Dedifferentiated amniotic fluid mesenchymal stem cell (primary cell): ENCODE data around the gene TNS3.

Experiments used
- DNase-seq: peaks from one replicate; pipeline ENCODE4 v3.0.0-alpha.2; 2016; ENCODE audit errors: extremely low spot score

Gene TNS3

DNA sequence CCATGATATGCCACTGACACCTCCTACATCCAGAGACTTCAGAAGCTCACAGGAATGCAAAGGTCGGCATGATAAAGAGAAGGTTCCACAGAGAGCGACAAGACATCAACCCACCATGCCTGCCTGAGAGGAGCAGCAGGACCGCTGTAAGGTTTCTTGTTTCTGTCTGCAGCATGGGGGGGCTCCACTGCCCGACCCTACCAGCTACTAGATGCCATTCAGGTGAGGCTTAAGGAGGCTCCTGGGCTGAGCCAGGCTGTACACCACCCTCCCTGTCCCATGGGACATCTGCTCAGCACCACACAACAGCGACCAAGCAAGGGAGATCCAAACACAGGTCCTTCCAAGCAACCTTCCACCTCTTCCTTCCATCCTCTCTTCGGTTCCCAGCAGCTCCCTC, 234.6 kb downstream of the TNS3 start:
- no peak for DNase-seq

- DNase-seq = no peak
Measured at GRCh38 chr7:47346377-47346914, 235.5 kb downstream of the TNS3 start.

GRCh38 chr7:47345857-47346298, 236.0 kb downstream of the TNS3 start:
- no peak for DNase-seq

DNA sequence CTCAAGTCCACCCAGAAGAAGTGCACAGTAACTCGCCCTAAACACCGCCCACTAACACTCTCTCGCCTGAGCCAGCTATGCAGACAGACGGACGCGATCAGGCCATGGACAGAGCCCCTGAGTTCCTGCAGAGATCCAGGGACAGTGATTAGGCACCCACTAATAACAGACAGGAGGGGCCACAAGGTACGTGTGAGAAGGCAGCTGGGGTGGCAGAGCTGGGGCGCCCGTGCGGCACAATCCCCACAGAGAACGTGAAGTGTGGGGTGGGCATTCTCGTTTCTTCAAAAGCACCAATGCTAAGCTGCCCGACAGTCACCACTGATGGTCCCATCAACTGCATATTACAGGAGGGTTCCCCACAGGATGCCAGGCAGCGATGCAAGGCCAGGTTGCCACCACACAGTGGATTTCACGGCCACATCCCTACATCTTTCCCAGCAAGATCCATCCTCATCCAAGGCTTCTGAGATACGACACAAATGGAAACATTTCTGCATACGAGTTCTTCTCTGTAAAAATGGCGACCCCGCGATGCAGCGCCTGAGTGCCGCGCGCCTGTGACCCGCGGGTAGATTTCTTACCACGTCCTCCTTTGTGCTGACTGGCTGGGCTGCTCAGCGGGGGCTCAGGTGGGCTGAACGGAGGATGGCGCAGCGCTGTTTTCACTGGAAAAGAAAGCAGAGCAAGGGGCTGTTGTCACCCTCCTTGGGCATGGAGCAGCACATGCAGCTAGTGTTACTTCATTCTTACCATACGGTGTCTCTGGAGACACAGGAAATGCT, 237.5 kb downstream of the TNS3 start:
- DNase-seq = no peak

- DNase-seq = no peak
Measured at GRCh38 chr7:47343061-47343455, 238.9 kb downstream of the TNS3 start.

- no peak for DNase-seq
Measured at GRCh38 chr7:47342296-47343060, 239.4 kb downstream of the TNS3 start.

GRCh38 chr7:47340517-47340916, 241.4 kb downstream of the TNS3 start:
- no peak for DNase-seq

DNA sequence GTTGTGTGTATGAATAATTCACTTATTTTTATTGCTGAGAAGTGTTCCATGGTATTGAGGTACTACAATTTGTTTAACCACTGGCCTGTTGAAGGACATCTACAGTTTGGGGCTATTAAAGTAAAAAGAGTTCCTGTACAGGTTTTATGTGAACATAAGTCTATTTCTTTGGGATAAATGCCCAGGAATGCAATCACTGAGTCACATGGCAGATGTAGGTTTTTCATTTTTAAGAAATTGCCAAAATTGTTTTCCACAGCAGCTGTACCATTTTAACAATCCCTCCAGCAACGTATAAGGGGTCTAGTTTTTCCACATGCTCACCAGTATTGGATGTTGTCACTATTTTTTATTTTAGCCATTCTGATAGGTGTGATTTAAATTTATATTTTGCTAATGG, 243.9 kb downstream of the TNS3 start:
- DNase-seq = no peak

DNA sequence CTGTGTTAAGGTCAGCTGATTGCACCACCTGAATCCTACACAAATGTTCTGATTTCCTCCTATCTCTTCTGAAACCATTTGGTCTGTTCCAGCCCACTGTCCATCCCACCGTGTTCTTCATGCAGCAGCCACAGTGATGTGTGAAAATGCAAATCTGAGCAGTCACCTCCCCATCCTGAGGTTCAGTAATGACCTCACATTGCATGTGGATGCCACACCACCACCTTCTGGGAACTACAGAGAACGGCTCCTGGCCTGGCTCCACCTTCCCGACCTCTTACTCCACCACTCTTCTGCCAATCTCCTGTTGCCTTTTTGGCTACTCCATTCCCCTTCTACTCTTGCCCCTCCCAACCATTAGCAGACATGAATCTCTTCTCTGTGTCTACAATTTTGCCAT, 244.4 kb downstream of the TNS3 start:
- no peak for DNase-seq

DNA sequence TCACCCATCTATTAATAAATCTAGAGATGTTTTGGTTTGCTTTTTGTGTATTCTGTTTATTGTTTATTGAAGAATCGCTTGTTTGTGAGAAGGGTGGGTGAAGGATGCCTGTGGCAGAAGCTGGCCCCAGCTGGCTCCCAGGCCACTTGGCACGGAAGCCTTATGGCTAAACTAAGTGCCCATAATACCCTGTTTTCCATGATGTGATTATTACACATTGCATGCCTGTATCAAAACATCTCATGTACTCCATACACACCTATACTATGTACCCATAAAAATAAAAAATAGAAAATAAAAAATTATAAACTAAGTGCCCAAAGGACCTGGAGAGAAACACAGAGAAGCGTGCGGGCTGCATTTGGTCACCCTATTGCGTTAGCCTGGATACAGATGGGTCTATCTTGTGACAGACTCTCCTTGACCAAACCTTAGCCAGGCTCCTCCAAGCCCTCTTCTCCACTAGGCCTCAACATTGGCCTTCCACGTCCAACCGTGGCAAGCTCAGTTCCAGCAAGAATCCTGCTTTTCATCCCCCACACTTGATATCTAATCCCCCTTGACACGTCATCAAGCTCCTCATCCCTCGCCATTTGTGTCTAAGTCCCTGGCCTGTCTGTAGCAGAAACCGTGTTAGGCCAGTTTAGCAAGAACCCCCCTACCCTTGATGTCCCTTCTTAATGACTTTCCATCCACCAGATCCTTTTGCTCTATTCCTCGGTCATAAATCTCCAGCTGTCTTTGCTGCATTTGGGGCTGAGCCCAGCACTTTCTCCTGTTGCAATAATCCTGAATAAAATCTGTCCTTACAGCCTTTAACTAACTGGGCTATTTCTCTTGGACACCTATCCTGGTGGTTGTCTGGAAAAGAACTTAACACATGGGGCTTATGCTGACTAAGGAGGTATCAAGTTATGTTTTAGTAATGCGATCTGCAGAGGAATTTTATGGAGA, 245.2 kb downstream of the TNS3 start:
- no peak for DNase-seq

GRCh38 chr7:47335557-47336471, 246.1 kb downstream of the TNS3 start:
- peak; percentile 36 for DNase-seq

- DNase-seq = no peak
Measured at GRCh38 chr7:47335071-47335470, 246.8 kb downstream of the TNS3 start.

GRCh38 chr7:47333959-47334358, 248.0 kb downstream of the TNS3 start:
- no peak for DNase-seq

GRCh38 chr7:47333554-47333887, 248.4 kb downstream of the TNS3 start:
- DNase-seq = no peak

GRCh38 chr7:47332681-47333553, 249.0 kb downstream of the TNS3 start:
- DNase-seq = no peak

DNA sequence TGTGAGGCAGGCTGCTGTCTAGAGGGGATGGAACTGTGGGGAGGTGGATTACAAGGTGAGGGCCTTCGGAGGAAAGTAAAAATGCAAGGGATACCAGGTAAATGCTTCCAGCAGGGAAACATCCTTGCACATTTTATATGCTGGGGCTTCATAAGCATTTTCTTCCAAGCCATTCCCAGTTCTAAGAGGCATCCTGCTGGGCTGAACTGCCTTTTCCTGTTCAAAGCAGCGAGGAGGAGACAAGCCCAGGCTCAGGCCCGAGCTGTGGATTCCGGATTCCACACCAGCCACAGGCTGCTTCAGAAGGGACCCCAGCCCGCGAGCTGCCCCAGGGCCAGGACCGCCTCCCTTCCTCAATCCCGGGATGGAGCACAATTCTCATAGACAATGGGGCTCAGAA, 249.7 kb downstream of the TNS3 start:
- no peak for DNase-seq

DNA sequence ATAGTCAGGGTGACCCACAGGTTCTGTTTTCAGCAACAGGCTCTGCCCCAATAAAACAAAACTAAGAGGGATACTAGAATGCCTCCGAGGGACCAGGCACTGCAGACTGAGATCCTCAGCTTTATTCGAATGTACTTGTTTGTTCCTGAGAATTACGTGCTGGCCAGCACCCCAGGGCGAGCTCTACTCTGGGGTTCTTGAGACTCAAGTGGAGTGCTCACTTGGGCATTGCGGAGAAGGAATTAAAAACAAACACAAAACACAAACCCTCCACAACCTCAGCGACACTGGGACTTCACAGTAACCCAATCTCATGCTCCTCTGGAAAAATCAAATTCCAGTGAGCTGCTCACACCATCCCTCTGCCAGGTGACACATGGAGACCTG, 250.7 kb downstream of the TNS3 start:
- DNase-seq = no peak

DNA sequence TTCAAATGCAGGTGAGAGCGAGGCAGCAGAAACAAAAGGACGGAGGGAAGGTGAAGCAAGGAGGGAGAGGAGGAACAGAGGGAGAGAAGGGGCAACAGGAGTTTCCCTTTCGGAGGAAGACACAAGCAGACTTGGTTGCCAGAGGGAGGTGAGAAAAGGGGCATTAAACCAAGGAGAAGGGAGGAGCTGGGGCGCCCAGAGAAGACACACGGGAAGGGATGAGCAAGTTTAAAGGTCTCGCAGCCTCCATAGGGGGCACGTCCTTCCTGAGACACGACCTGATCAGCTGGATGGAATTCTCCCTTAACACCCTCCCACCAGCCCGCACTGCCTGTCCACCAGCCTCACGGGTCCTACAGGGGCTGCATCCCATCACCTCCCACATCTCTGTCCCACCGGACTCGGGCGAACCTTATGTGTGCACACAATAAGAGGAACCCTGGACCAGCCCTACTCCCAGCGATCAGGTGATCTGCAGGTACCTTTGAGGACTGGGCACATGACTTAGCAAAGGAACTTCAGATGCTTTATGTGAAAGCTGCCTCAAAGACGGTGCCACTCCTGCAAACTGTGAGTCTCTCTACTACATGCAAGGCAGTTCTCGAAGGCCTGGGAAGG, 251.2 kb downstream of the TNS3 start:
- no peak for DNase-seq

- no peak for DNase-seq
Measured at GRCh38 chr7:47330026-47330425, 251.9 kb downstream of the TNS3 start.
